Endometrial microvascular endothelial cells (primary cell): Measurements from ENCODE around the gene ERICH4. TPM values are rescaled to one million over a fixed set of nuclear protein-coding genes. Genes with fewer than 3 reads are reported as not detected.

Experiments used
- in situ Hi-C: cut with HindIII; loops from 2 replicates; pipeline ENCODE4 v1.10.0; 2017; ENCODE audit warnings: low sequenced_read_pairs, low pct_unique_long_range_greater_than_20kb; ENCODE audit errors: inconsistent ontology term
- total RNA-seq: library from RNA; depleted of rRNA; stranded (reverse); fragments of >200 nt; gene quantifications from one replicate; pipeline ENCODE4 v1.2.3, GENCODE V29; 2015; ENCODE audit errors: inconsistent ontology term

The ERICH4 gene
- total RNA-seq, 1 donor from 2014 or later, result not detected

GRCh38 chr19:41411100-41411967 is 31.6 kb upstream of the ERICH4 start:
- in situ Hi-C loops, result loop anchor here (25.0 kb wide), 1 partner anchor 151 kb away; no protein-coding TSS in a partner anchor

DNA sequence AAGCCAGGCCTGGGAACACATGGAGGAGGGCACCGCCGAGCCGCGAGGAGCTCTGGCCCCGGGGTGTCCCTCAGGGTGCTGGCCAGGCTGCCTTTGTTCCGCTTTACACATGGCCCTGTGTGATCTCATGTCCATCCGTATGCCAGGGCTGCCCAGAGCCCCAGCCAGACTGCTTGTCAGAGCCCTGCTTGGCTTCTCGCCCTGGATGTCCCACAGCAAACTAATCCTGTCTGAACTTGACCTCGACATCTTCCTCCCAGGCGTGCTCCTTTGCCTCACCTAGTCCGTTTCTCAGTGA is 31.0 kb upstream of the ERICH4 start:
- in situ Hi-C loops, result loop anchor here (25.0 kb wide), 1 partner anchor 150 kb away; no protein-coding TSS in a partner anchor

DNA sequence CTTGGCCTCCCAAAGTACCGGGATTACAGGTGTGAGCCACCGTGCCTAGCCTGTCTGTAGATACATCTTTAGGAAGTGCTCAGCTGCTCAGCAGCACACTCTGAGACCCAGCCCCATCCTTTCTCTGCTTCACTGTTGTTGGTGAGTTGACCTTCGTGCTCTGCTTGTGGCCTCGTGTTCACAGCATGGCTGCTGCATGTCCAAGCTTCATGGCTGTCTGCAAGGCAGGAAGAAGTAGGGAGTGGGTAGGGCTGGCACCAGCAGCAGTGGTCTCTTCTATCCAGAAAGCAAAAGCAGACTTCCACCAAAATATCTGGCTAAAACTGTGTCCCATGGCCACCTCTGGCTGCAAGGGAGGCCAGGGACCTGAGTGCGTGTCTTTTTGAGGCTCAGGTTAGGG is 30.0 kb upstream of the ERICH4 start:
- in situ Hi-C loops, result loop anchor here (25.0 kb wide), 1 partner anchor 149 kb away; no protein-coding TSS in a partner anchor

- in situ Hi-C loops, result loop anchor here (25.0 kb wide), 1 partner anchor 148 kb away; no protein-coding TSS in a partner anchor
Measured at GRCh38 chr19:41413947-41414346, 29.0 kb upstream of the ERICH4 start.

DNA sequence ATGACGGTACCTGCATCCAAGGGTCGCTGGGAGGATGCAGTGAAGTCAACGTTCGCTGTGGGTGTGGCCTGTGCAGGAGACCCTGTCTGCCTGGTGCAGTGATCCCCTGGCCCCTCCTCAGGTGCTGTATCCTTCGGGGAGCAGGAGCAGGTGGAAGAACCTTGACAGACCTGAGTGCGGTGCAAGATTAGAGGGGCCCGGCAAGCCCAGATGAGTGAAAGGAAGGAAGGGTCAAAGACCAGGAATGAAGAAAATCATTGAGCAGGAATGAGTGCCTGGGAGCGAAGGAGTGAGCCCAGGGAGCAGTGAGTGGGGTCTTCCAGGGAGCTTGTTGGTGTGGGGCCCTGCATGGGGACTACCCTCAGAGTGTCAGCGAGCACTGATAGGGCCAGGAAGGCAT is 28.5 kb upstream of the ERICH4 start:
- in situ Hi-C loops, result loop anchor here (25.0 kb wide), 1 partner anchor 148 kb away; no protein-coding TSS in a partner anchor

DNA sequence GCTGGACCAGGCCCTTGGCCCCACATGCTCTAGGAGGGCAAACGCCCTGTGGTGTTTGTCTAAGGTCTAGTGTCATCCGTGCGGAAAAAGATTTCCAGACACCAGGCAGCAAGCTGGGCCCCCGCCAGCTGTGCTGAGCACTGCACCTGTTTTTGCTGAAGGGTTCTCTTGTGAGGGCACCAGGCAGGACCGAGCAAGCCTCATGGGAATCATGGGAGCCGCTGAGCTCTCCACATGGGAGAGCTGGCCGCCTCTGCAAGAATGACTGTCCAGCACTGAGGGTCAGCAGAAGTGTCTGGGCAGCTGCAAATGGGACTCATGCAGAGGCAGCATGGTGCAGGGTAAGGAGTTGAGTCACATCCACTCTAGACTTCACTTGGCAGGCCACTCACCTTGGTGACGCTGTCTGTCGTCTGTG is 27.8 kb upstream of the ERICH4 start:
- in situ Hi-C loops, result loop anchor here (25.0 kb wide), 1 partner anchor 147 kb away; no protein-coding TSS in a partner anchor

DNA sequence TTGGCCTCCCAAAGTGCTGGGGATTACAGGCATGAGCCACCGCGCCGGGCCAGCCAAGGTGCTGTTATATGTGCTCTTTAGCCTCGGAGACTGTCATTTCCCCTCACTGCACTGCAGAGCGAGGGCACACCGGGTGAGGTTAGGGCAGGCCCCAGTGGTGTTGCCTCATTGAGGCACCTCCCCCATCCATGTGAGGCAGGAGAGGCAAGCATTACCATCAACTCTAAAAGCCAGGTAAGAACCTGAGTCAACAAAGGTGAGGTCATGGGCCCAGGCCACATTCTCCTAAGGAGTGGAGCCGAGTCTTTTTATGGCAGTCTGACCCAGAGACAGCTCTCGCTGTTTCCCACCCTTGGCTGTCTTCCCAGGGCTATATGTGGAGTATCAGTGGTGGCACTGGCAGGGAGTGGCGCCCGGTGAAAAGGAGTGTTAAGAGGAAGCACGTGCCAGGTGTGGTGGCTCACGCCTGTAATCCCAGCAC is 26.7 kb upstream of the ERICH4 start:
- in situ Hi-C loops, result loop anchor here (25.0 kb wide), 1 partner anchor 146 kb away; no protein-coding TSS in a partner anchor

DNA sequence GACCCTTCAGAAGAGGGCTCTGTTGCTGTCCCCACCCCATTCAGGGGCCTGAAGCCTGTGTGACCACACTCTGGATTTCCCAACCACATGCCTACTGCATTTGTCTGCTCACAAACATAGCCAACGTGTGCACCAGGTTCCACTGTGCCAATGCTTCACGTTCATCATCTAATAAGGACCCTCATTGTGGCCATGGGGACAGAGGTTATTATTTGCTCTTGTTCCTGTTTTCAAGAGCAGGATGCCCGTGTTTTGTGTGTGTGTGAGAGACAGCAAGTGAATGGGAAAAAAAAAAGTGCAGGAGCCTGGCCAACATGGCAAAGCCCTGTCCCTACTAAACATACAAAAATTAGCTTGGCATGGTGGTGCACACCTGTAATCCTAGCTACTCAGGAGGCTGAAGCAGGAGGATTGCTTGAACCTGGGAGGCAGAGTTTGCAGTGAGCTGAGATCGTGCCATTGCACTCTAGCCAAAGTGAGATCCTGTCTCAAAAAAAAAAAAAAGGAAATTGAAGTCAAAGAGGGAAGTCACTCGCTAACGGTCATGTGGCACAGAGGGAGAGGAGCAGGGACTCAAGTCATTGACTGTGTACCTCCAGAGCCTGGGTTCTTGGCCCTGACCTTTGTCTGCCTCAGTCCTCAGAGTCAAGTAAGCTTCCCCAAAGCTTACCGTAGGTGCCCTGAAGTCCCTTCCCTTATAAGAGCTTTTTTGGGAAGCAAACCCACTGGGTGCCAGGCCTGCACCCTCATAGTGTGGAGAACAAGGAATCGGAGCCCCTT is 22.7 kb upstream of the ERICH4 start:
- in situ Hi-C loops, result loop anchor here (25.0 kb wide), 1 partner anchor 142 kb away; no protein-coding TSS in a partner anchor

- in situ Hi-C loops, result loop anchor here (25.0 kb wide), 1 partner anchor 141 kb away; no protein-coding TSS in a partner anchor
Measured at GRCh38 chr19:41421314-41421713, 21.6 kb upstream of the ERICH4 start.

GRCh38 chr19:41421973-41422372 is 21.0 kb upstream of the ERICH4 start:
- in situ Hi-C loops, result loop anchor here (25.0 kb wide), 1 partner anchor 140 kb away; no protein-coding TSS in a partner anchor

DNA sequence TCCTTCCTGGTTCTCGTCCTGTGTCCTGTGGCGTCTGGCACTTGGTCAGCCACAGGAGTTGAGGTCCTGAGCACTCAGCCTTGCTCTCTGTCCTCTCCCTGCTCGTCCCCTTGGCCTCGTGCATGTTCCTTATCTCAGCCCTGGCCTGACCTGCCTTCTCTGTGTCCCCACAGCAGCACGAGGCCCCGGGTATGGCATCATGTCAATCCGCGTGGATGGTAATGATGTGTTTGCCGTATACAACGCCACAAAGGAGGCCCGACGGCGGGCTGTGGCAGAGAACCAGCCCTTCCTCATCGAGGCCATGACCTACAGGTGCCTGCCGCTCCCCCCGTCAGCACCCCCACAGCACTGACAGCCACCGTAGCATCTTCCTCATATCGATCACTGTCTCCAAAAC is 20.5 kb upstream of the ERICH4 start:
- in situ Hi-C loops, result loop anchor here (25.0 kb wide), 1 partner anchor 140 kb away; no protein-coding TSS in a partner anchor

DNA sequence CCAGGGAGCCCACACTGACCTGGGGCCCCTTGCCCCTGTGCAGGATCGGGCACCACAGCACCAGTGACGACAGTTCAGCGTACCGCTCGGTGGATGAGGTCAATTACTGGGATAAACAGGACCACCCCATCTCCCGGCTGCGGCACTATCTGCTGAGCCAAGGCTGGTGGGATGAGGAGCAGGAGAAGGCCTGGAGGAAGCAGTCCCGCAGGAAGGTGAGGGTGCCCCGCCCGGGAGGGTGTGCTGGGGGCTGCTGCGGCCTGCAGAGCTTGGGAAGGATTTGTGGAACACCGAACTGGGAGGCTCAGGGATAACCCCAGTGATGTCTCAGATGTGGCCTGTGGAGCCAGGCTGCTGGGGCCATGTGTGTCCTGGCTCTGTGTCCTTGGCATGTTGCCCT is 20.0 kb upstream of the ERICH4 start:
- in situ Hi-C loops, result loop anchor here (25.0 kb wide), 1 partner anchor 139 kb away; no protein-coding TSS in a partner anchor

DNA sequence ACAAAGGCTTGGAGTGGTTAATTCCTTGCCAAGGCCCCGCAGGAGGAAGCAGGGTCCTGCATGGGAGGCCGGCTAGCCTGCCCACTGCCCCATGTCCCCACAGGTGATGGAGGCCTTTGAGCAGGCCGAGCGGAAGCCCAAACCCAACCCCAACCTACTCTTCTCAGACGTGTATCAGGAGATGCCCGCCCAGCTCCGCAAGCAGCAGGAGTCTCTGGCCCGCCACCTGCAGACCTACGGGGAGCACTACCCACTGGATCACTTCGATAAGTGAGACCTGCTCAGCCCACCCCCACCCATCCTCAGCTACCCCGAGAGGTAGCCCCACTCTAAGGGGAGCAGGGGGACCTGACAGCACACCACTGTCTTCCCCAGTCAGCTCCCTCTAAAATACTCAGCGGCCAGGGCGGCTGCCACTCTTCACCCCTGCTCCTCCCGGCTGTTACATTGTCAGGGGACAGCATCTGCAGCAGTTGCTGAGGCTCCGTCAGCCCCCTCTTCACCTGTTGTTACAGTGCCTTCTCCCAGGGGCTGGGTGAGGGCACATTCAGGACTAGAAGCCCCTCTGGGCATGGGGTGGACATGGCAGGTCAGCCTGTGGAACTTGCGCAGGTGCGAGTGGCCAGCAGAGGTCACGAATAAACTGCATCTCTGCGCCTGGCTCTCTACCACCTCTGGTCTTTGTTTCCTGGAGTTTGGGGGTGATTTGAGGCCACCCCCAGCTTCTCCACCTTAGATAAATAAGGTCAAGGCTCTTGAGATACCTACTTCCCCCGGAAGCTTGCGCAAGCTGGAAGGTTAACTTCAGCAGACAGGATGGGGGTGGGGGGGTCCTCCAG is 18.4 kb upstream of the ERICH4 start:
- in situ Hi-C loops, result loop anchor here (25.0 kb wide), 1 partner anchor 138 kb away; no protein-coding TSS in a partner anchor

DNA sequence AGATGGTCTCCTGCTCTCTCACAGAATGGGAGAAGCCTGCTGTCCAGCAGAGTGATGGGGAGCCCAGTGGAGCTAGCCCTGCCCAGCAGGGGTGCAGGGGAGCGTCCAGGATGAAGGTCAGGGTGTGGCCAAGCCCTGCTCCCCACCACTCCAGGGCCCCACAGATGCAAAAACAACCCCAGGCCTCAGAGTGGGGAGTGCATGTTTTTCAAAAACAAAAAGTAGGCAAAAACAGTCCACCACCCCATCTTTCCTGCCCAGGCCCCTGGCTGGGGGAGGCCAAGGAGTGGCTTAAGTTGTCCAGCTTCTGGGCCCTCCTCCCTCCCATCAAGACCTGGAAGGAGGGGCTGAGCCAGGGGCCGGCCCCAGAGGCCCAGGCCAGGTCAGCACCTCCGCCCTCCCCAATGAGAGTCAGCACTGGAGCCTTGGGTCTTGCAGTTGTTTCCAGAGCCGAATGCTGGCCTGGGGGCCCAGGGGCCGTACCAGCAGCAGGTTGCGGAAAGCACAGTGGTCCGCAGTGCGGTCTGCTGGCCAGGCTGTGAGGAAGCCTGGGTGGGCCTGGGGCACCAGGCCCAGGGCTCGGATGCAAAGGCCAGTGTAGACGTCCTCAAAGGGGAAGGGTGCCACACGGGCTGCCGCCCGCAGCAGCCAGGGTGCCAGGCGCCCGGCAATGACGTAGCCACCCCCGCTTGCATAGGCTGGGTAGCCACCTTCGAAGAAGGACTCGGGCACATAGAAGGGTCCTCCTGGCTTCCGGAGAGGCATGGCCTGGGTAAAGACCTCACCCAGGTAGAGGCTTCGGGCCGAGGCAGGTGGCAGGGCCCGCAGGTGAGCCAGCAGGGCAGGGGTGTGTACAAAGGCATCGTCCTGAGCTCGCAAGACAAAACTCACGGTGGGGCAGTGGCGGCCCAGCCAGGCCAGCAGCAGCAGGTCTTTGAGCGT is 17.5 kb upstream of the ERICH4 start:
- in situ Hi-C loops, result no loop called here

GRCh38 chr19:41426116-41426841 is 16.7 kb upstream of the ERICH4 start:
- in situ Hi-C loops, result no loop called here

DNA sequence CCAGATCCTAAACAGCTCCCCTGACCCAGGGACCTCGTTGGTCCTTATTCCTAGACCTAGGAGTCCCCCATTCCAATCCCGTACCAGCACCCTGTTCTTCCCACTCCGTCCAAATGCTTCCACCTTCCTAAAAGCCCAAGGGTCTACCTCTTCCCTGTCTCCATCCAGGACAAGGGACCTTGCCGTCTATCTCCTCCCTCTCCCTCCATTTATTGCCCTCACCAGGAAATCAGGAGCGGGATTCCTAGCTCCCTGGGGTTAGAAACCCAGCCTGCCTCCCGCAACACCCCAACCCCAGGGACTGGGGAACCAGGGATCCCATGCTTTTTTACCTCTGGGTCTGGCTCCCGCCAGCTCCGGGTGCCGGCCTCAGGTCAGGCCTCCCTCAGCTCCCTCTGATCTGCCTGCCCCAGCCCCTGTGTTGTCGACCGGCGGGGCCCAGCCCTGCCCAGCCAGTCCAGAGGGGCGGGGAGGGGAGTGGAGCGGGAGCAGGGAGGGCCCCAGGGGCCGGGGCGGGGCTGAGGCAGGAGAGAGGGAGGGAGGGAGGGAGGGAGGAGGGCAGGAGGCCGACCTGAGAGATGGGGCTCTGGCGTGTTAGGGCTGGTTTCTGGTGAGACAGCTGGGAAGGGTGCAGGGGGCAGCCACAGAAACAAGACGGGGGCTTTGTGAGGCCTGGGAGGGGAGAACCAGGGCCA is 15.9 kb upstream of the ERICH4 start, which contains the start of gene B3GNT8:
TSS of gene B3GNT8 (minus strand) at position 423 of the 695 bp plus-strand sequence. CDS start 596 bp downstream, outside the sequence.
- in situ Hi-C loops, result no loop called here
